Subcutaneous adipose tissue (tissue), 4 donors: ENCODE results near the gene CHTF18. TPM values are rescaled to one million over a fixed set of nuclear protein-coding genes. Genes with fewer than 3 reads are reported as not detected.

Experiments
- total RNA-seq, 4 donors: library from RNA; depleted of rRNA; stranded (reverse); fragments of >200 nt; gene quantifications; one replicate each; pipeline ENCODE4 v1.1.0, GENCODE V29; 2016
- TF ChIP-seq, protein P1 (sequence below): fragments of 450-650 bp; IDR thresholded peaks from one replicate; pipeline ENCODE4 v1.5.1; 2016; ENCODE audit warnings: low read depth, mild to moderate bottlenecking, control low read depth, antibody characterized with exemption, moderate library complexity

Gene CHTF18
- total RNA-seq, 4 donors from 2014 or later: 4.4 to 16.0 (median 8.9) TPM

DNA sequence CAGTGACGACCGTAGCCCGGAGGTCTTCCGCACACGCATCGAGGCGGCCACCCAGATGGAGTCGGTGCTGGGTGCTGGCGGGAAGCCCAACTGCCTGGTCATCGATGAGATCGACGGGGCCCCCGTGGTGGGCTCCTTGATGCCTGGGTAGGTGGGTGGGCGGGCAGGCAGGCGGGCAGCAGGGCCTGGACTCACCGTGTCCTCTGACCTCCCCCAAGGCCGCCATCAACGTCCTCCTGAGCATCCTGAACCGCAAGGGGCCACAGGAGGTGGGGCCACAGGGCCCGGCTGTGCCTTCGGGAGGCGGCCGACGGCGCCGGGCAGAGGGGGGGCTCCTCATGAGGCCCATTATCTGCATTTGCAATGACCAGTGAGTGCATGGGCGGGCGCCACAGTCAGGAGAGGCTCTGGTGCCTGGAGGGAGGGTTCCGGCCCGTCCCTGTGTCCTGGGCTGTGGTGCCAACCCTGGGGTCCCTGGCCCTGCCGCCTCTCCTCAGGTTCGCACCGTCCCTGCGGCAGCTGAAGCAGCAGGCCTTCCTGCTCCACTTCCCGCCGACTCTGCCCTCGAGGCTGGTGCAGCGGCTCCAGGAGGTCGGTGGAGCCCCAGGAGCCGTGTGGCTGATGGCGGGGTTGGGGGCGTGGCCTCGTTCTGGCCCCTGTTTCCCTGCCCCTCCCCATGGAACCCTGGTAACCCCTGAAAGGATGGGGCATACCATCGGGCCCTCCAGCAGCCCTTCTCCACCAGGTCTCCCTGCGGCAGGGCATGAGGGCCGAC, 4.0 kb downstream of the CHTF18 start:
- TF ChIP-seq, protein P1, sequence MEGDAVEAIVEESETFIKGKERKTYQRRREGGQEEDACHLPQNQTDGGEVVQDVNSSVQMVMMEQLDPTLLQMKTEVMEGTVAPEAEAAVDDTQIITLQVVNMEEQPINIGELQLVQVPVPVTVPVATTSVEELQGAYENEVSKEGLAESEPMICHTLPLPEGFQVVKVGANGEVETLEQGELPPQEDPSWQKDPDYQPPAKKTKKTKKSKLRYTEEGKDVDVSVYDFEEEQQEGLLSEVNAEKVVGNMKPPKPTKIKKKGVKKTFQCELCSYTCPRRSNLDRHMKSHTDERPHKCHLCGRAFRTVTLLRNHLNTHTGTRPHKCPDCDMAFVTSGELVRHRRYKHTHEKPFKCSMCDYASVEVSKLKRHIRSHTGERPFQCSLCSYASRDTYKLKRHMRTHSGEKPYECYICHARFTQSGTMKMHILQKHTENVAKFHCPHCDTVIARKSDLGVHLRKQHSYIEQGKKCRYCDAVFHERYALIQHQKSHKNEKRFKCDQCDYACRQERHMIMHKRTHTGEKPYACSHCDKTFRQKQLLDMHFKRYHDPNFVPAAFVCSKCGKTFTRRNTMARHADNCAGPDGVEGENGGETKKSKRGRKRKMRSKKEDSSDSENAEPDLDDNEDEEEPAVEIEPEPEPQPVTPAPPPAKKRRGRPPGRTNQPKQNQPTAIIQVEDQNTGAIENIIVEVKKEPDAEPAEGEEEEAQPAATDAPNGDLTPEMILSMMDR: no peak

DNA sequence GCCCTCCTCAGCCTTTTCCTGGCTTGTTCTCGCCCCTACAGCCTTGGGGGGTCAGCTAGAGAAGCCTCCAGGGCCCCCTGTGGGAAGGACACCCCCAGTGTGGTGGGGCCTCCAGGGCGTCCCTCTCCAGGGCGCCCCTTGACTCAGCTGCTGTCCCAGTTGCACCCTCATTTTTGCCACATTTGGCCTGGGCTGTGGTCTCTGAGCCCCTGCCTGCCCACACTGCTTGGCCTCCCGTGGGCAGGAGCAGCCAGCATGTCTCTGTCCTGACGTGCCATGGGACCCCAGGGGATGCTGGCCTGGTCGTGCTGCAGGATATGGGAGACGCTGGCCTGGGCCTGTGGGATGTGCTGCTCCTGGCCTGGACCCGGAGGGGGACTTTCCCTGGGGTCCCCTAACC, 5.0 kb downstream of the CHTF18 start:
- TF ChIP-seq, protein P1: no peak

GRCh38 chr16:794091-794822, 5.8 kb downstream of the CHTF18 start:
- TF ChIP-seq, protein P1: no peak

GRCh38 chr16:794853-795466, 6.5 kb downstream of the CHTF18 start:
- TF ChIP-seq, protein P1: no peak

DNA sequence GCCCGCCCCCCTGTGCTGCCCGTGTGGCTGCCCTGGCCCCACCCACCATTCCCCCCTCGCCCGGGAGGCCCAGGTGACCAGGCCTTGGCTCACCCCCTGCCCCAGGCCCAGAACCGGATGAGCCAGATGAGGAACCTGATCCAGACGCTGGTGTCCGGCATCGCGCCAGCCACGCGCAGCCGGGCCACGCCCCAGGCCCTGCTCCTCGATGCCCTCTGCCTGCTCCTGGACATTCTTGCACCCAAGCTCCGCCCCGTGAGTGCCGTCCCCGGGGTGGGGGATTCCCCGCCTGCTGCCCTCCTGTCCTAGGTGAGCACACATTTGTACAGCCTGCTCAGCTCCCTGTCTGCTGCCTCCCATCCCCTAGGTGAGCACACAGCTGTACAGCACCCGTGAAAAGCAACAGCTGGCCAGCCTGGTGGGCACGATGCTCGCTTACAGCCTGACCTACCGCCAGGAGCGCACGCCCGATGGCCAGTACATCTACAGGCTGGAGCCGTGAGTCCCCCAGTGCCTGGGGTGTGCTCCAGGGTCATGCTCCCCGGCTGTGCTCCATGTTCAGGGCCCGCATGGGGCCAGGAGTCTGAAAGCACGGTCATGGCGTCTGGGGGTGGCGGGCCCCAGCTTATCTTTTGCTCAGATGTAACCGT, 7.3 kb downstream of the CHTF18 start:
- TF ChIP-seq, protein P1: no peak

GRCh38 chr16:796296-797119, 8.1 kb downstream of the CHTF18 start:
- TF ChIP-seq, protein P1: no peak
